SK-N-MC (cell line): ENCODE measurements around the gene NFKBIL1.

Source experiments
- DNase-seq: peaks from one replicate; pipeline ENCODE4 v3.0.0-alpha.2; 2011; ENCODE audit warnings: low read depth, low spot score
- H3K27ac ChIP-seq: fragments of 200-600 bp; sonication (generic); 2 replicates; pipeline ENCODE4 v1.5.1; 2016; ENCODE audit warnings: mixed run types
- H3K36me3 ChIP-seq: fragments of 200-600 bp; sonication (generic); 2 replicates; pipeline ENCODE4 v1.6.1; 2017; ENCODE audit warnings: antibody characterized with exemption, low read length, mixed read lengths; ENCODE audit not compliant: insufficient read depth
- H3K4me3 ChIP-seq: fragments of 200-600 bp; sonication (generic); 2 replicates; pipeline ENCODE4 v1.5.1; 2016
- H3K9ac ChIP-seq: fragments of 200-600 bp; sonication (generic); 2 replicates; pipeline ENCODE4 v1.8.0; 2017; ENCODE audit warnings: mixed run types, mixed read lengths; ENCODE audit not compliant: insufficient read length
- H3K9me3 ChIP-seq: fragments of 200-600 bp; sonication (generic); 2 replicates; pipeline ENCODE4 v1.6.1; 2017; ENCODE audit warnings: low read depth, mild to moderate bottlenecking, antibody characterized with exemption, low read length, moderate library complexity, mixed read lengths
- EZH2 ChIP-seq: fragments of 200-600 bp; sonication (generic); IDR thresholded peaks from one replicate; pipeline ENCODE4 v1.6.1; 2017; ENCODE audit warnings: antibody characterized with exemption
- FOXP2 ChIP-seq: optimal IDR thresholded peaks from 2 replicates; pipeline ENCODE3; 2011; ENCODE audit warnings: mild to moderate bottlenecking, moderate library complexity; ENCODE audit not compliant: insufficient read depth; ENCODE audit errors: extremely low read length, control extremely low read depth
- POLR2AphosphoS5 ChIP-seq: IDR thresholded peaks from 2 replicates; pipeline ENCODE4 v1.6.1; 2012; ENCODE audit warnings: mild to moderate bottlenecking, low read depth, low read length, borderline replicate concordance

Gene NFKBIL1

GRCh38 chr6:31567531-31568370 is 20.3 kb downstream of the NFKBIL1 start:
- no peaks in the 10 kb centered on the region for H3K36me3 ChIP-seq
- H3K9me3 ChIP-seq, result no peaks in the 10 kb centered on the region
- TF ChIP-seq FOXP2, result no peak
- no peak for TF ChIP-seq POLR2AphosphoS5
- H3K9ac ChIP-seq, result no peak overlapping the region
- no peak overlapping the region for H3K27ac ChIP-seq
- DNase-seq, result no peak
- no peak overlapping the region for H3K4me3 ChIP-seq

GRCh38 chr6:31568537-31568961 is 21.1 kb downstream of the NFKBIL1 start:
- H3K9ac ChIP-seq, result no peak overlapping the region
- H3K9me3 ChIP-seq, result no peaks in the 10 kb centered on the region
- TF ChIP-seq EZH2 (no peak), POLR2AphosphoS5 (no peak), FOXP2 (no peak)
- H3K36me3 ChIP-seq, result no peaks in the 10 kb centered on the region
- no peak overlapping the region for H3K4me3 ChIP-seq
- no peak for DNase-seq
- no peak overlapping the region for H3K27ac ChIP-seq

- Histone ChIP-seq H3K9me3 (no peaks in the 10 kb centered on the region), H3K4me3 (no peak overlapping the region), H3K9ac (no peak overlapping the region), H3K36me3 (no peaks in the 10 kb centered on the region), H3K27ac (no peak overlapping the region)
- no peak for DNase-seq
- TF ChIP-seq POLR2AphosphoS5, result no peak
- no peak for TF ChIP-seq FOXP2
- no peak for TF ChIP-seq EZH2
These were observed 22.6 kb downstream of the NFKBIL1 start for GRCh38 chr6:31569861-31570536.

- Histone ChIP-seq H3K36me3 (no peaks in the 10 kb centered on the region), H3K9ac (no peak within 1 kb of the TSS), H3K27ac (no peak within 1 kb of the TSS), H3K9me3 (no peaks in the 10 kb centered on the region), H3K4me3 (no peak within 1 kb of the TSS)
- TF ChIP-seq EZH2, result no peak
- no peak for TF ChIP-seq POLR2AphosphoS5
- no peak for TF ChIP-seq FOXP2
- no peak for DNase-seq
These were observed 24.9 kb downstream of the NFKBIL1 start, which contains the start of gene LTA for GRCh38 chr6:31572041-31572911. LTA (plus strand) TSS chr6:31572289; CDS start chr6:31572743, 454 bp downstream.

GRCh38 chr6:31573239-31574105 is 26.1 kb downstream of the NFKBIL1 start:
- DNase-seq, result no peak
- H3K9ac ChIP-seq, result no peak overlapping the region
- no peaks in the 10 kb centered on the region for H3K9me3 ChIP-seq
- no peak overlapping the region for H3K27ac ChIP-seq
- no peaks in the 10 kb centered on the region for H3K36me3 ChIP-seq
- TF ChIP-seq EZH2, result no peak
- no peak for TF ChIP-seq POLR2AphosphoS5
- TF ChIP-seq FOXP2, result no peak
- H3K4me3 ChIP-seq, result no peak overlapping the region

GRCh38 chr6:31574106-31575061 is 27.0 kb downstream of the NFKBIL1 start:
- H3K9ac ChIP-seq, result no peak overlapping the region
- H3K27ac ChIP-seq, result no peak overlapping the region
- no peak overlapping the region for H3K4me3 ChIP-seq
- no peak for DNase-seq
- no peak for TF ChIP-seq POLR2AphosphoS5
- TF ChIP-seq EZH2, result no peak
- no peak for TF ChIP-seq FOXP2
- H3K9me3 ChIP-seq, result no peaks in the 10 kb centered on the region
- no peaks in the 10 kb centered on the region for H3K36me3 ChIP-seq

- Histone ChIP-seq H3K36me3 (no peaks in the 10 kb centered on the region), H3K27ac (no peak within 1 kb of the TSS), H3K4me3 (peak within 1 kb of the TSS; percentile 15; the same call in 1 of the 2 replicates), H3K9me3 (no peaks in the 10 kb centered on the region), H3K9ac (no peak within 1 kb of the TSS)
- TF ChIP-seq POLR2AphosphoS5 (peak; percentile 62), FOXP2 (no peak)
- DNase-seq, result no peak
These were observed 28.0 kb downstream of the NFKBIL1 start, which contains the start of gene TNF for GRCh38 chr6:31575335-31575901. TNF (plus strand) TSS chr6:31575565; CDS start chr6:31575742, 177 bp downstream.
